T-helper 2 cell treated with Interferon-gamma antibody and Interleukin-4, amounts not matched to agents 100 ng/mL and 5 ng/mL, for 36 hours (primary cell): ENCODE measurements around the gene GZMH. TPM values are rescaled to one million over a fixed set of nuclear protein-coding genes. Genes with fewer than 3 reads are reported as not detected.
"Not testable (repeated sequence)": the region's sequence is repeated elsewhere in the genome, so short reads cannot be mapped to it uniquely, and the experiment has no call there.

Experiments
- intact Hi-C: fragments of 100-400 bp; cut with micrococcal nuclease; formaldehyde crosslinking; loops from one replicate; pipeline ENCODE4 v1.15.1; 2023
- total RNA-seq: library from RNA; stranded (reverse); gene quantifications from 2 replicates; pipeline ENCODE4 v1.2.3, GENCODE V29; 2022

GZMH gene
- total RNA-seq, 1 donor from 2014 or later, result 2.0 TPM

GRCh38 chr14:24597403-24597802 is 12.1 kb downstream of the GZMH start:
- intact Hi-C loops, result no loop called here

DNA sequence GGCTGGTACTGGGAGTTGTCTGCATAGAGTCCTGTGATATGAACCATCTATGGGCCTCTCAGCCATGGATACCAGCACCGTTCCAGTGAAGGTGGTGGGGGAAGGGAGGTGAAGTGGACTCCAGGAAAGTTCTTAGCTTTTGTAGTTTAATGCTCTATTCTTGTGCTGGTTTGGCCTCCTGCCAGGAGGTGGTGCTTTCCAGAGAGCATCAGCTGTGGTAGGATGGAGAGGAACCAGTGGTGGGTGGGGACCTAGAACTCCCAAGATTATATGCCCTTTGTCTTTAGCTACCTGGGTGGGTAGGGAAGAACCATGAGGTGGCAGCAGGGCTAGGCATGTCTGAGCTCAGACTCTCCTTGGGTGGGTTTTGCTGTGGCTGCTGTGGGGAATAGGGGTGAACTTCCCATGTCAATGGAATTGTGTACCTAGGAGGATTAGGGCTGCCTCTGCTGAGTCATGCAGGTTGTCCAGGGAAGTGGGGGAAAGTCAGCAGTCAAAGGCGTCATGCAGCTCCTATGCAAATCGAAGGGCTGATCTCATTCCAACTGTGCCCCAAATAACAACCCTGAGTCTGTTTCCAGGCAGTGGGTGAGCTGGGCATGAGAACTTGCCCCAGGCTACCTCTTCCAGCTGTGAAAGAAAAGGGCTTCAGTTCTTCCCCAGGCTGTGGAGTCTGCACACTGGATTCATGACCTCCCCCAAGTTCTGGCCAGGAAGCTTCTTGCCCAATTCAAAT is 14.2 kb downstream of the GZMH start:
- intact Hi-C loops, result no loop called here

- intact Hi-C loops, result not testable (repeated sequence)
Observed at GRCh38 chr14:24591004-24591403, 18.5 kb downstream of the GZMH start.

- intact Hi-C loops, result not testable (repeated sequence)
Observed at GRCh38 chr14:24584402-24584801, 25.1 kb downstream of the GZMH start.

- intact Hi-C loops, result no loop called here
Observed at GRCh38 chr14:24578558-24578957, 30.9 kb downstream of the GZMH start.

DNA sequence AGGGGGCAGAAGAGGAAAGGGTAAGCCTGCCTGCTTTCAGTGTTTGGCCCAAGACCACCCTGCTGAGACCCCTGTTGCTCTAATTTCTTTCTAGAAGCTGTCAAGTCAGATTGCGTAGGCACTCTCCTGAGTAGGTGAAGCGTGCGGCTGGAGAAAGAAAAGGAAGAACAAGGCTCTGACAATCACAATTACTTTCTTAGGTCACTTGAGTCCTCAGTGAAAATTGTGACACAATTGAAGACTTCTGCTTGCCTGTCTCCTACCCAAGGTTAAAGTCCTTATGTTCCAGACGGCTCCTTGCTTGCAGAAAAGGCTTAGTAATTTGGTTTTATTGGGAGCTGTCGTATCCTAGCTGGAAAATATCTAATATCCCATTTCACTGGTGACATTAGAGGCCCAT is 32.7 kb downstream of the GZMH start:
- intact Hi-C loops, result no loop called here

GRCh38 chr14:24576182-24576581 is 33.3 kb downstream of the GZMH start, which contains the start of gene CTSG:
Gene CTSG, minus strand, starts transcription at chr14:24576250. Its CDS starts 27 bp downstream, at chr14:24576223.
- intact Hi-C loops, result no loop called here

DNA sequence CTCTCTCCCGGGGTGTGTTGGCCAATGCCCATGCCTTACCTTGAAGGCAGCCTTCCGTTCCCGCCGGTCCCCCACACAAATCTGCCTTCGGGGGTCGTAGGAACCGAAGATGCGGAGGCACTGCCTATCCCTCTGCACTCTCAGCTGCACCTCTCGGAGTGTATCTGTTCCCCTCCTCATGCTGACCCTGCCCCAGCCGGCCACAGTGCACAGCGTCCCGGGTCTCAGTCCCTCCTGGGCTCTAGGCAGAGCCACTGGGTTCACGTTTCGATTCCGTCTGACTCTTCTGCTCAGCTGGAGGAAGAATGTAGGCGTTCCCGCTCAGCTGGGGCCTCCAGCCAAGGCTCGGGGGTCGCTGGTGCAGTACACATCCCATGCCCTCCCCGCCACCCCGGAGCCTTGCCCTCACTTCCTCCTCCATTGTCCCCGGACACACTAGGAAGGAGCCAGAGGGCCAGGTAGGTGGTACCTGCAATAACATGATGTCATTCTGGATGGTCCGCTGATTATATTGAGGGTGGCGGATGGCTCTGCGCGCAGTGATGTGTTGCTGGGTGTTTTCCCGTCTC is 35.2 kb downstream of the GZMH start:
- intact Hi-C loops, result no loop called here

DNA sequence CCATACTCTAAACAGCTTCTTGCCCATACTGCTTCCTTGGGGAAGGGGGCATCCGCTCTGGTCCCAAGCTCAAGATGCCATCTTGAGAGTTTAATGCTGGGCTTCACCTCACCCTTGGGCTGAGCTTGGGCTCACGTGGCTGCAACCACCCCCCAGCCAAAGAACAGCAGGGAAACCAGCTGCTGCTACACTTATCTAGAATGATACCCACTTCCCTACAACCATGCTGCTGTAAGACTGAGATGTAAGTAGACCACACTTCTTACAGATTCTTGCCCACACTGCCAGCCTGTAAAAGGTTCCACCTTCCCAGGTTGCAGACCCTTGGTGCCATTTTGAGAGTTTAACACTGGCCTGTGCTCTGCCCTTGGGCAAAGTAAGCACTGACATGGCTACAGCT is 43.2 kb downstream of the GZMH start:
- intact Hi-C loops, result no loop called here

DNA sequence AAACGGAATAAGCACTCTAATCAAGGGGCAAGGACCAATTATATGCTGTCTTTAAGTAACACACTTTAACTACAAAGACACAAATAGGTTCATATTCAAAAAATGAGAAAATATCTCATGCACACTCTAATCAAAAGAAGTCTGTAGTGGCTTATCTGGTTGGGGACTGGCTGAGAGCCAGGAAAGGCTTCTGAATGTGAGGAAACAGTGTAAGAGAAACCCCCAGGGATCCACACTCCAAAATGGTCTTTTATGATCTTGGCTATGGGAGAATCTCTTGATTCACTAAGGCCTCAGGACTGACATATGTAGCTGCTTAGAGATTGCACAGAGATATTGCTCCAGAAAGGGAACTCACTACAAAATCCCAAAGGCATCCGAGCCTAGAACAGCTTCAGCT is 43.7 kb downstream of the GZMH start:
- intact Hi-C loops, result no loop called here

DNA sequence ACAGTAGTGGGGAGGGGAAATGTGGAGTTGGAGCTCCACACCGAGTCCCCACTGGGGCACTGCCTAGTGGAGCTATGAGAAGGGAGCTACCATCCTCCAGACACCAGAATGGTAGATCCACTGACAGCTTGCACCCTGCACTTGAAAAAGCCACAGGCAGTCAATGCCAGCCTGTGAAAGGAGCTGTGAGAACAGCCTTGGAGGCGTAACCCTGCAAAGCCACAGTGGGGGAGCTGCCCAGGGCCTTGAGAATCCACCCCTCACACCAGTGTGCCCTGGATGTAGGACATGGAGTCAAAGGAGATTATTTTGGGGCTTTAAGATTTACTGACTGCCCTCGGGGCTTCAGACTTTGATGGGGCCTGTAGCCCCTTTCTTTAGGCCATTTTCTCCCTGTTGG is 46.0 kb downstream of the GZMH start:
- intact Hi-C loops, result no loop called here

DNA sequence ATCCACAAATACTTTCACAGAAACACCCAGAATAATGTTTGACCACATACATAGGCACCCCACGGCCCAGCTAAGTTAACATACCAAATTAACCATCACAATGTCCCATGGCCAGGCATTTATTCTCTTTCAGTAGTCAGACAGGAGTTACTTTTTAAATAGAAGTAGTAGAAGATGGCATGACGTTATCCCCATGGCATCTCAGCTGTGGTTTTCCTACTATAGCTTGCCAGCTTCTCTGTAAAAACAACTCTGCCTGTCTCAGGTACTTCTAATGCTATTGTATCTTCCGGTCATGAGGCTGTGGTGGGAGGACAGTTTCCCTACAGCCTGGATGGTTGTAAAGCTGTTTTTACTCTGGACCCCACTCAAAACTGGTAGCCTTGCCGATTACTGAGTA is 52.7 kb downstream of the GZMH start:
- intact Hi-C loops, result no loop called here

Other genes starting within 250 kb of the GZMH start
- 0.09 TPM in 1 of 2 replicates, not detected in the other for gene NFATC4, start 241.5 kb downstream of the GZMH start, total RNA-seq
- 0.14 TPM in 2 replicates for gene NYNRIN, start 210.7 kb downstream of the GZMH start, total RNA-seq
- 5.0 and 5.5 TPM in 2 replicates for gene CBLN3, start 180.0 kb downstream of the GZMH start, total RNA-seq
- gene KHNYN, start 179.7 kb downstream of the GZMH start, total RNA-seq, result 76.6 and 79.3 TPM in 2 replicates
- gene SDR39U1, start 166.9 kb downstream of the GZMH start, total RNA-seq, result 48.2 and 56.4 TPM in 2 replicates
- gene CMA1, start 101.4 kb downstream of the GZMH start, total RNA-seq, result not detected in 2 replicates
- 0.18 TPM in 1 of 2 replicates, not detected in the other for gene CTSG, start 33.4 kb downstream of the GZMH start, total RNA-seq
- 127 and 128 TPM in 2 replicates for gene GZMB, start 24.5 kb upstream of the GZMH start, total RNA-seq